SU-DHL-6 (cell line): Measurements from ENCODE around the gene DKKL1.

Experiments used
- CTCF ChIP-seq: fragments of 200-600 bp; sonication (generic); IDR thresholded peaks from one replicate; pipeline ENCODE4 v1.5.1; 2017; ENCODE audit warnings: antibody characterized with exemption, mild to moderate bottlenecking, low read length, moderate library complexity; ENCODE audit not compliant: insufficient read depth, poor library complexity, severe bottlenecking
- EZH2phosphoT487 ChIP-seq: fragments of 200-600 bp; sonication (generic), shearing (Covaris generic); conservative IDR thresholded peaks from 2 replicates; pipeline ENCODE4 v1.6.1; 2018; ENCODE audit warnings: mild to moderate bottlenecking, antibody characterized with exemption, low read length, moderate library complexity, mixed read lengths

DNA sequence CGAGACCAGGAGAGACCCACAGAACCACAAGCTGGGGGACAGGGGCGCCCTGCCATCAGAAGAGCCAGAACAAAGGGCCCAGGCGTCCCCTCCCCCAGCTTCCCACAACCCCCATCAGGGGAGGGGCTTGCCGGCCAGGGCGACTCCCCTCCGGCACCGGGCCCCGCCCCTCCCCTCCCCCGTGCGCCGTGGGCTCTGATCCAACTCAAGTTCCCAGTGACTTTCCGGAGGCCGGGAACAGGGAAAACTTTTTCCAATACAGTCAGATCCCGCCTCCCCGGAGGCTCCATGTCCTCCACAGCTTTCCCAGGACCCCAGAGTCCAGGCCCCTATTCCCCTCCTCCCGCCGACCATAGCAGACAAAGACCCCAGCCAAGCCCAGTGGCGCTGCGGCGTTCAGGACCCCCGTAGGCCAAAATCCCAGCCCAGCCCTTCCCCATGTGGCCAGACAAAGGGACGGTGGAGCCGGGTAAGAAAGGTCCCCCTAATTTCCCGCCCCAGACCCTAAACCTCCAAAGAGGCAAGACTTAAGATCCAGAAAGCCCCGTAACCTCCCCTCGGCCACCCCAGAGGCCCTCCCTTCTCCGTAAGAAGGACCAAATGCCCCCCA is 2.1 kb upstream of the DKKL1 start:
- TF ChIP-seq CTCF (no peak), EZH2phosphoT487 (no peak)
